HG03378 (cell line): ENCODE data around the gene FYB2.

Source experiments
- ATAC-seq: cut with Tn5 transposase; IDR thresholded peaks from one replicate; pipeline ENCODE4 v1.9.1; 2021; ENCODE audit warnings: mild to moderate bottlenecking, moderate library complexity; ENCODE audit not compliant: unreplicated experiment

FYB2 gene

DNA sequence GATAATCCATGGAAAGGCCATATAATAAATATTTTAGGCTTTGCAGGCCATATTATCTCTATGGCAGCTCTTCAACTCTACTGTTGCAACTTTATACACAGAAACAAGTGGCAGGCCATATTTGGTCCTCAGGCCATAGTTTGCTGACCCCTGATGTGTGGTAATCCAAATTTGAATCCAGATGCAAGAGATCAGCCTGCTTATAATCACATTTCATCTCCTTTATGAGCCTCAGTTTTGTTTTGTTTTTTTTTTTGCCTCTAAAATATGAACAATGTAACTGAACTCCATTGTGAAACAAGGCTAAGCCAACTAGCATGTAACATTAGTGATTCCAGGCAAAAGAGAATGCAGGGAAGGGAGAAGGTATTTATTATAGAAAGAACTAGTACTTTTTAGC is 92.5 kb downstream of the FYB2 start:
- ATAC-seq, result no peak

DNA sequence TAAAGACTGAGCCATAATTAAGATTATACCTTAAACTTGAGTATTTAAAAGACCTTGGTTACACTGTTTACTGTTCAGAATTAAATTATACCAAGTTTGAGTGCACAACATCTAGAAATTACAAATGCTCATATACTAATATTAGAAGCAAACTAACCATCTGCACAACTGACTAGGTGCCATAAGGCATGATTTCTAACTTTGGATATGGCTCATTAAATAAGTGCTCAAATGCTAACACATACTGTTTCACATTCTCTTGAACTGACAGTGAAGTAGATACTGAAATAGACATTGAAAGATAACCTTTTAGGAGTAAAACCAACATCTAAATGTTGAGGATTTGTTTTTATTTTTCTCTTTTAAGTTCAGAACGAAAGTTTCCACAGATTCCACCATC is 100.0 kb downstream of the FYB2 start:
- ATAC-seq, result no peak

DNA sequence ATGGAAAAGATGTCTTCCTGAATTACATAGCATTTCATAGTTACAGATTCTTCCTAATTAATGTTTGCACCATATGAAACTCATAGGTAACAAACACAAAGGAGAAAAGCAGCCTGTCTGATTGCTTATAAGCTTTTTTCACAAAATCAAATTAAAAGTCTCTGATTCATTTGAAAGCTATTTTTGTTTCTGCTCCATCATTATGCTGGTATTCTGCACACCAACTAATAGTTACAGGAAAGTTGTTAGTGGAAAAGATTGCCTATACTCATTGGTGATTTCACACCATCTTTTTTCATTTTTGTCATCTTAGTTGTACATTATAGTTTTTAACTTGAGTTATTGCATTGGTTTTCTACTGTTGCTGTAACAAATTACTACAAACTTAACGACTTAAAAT is 104.0 kb downstream of the FYB2 start:
- no peak for ATAC-seq

DNA sequence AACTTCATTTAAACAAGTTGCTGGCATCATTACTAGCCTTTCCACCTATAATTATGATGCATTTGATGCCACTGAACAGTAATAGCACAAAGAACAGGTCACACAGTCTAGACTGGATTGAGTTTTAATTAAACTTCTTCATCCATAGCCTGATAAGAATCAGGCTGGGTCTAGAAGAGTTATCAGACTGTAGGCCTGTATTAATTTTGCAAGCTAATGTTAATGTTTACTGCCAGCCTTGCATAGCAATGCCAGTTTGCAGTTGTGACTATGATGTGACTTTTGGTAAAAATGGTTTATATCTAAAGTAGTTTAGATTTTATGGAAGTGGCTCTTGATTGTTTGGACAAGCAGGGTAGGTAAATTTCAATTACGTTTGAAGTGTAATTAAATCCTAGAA is 106.1 kb downstream of the FYB2 start:
- ATAC-seq, result no peak

DNA sequence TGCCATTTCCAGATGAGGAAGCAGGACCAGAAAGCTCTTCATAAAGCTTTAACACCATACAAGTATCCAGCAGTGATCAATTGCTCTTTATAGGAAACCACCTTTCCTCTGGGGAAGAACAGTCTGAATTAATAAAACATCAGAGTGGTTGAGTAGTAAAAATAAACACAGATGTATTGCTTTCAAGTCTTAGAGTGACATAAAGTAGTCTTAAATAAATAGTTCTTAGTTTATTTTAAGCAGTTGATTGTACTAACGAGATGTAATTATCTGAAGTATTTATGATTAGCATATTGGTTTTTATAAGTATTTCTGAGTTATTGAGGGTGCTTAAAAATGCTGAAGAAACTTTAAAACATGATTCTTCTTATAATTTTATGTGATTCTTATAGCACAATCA is 107.1 kb downstream of the FYB2 start:
- ATAC-seq, result no peak

DNA sequence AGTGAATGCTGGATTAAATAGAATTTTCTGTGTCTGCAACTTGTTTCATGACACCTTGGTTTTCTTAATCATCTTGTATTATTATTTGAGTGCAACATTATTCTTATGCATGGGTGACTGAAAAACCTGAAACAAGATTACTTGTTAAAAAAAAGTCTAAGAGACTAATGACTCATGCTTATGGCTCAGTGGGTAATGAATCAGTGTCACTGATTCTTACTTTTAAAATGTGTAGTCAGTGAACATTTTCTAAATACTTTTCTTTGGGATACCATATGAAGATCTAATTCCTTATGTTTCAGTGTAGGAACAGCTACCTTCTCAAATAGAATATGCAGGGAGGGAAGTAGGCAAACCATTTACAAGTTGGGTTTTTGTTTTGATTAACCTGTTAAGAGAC is 108.6 kb downstream of the FYB2 start:
- no peak for ATAC-seq

DNA sequence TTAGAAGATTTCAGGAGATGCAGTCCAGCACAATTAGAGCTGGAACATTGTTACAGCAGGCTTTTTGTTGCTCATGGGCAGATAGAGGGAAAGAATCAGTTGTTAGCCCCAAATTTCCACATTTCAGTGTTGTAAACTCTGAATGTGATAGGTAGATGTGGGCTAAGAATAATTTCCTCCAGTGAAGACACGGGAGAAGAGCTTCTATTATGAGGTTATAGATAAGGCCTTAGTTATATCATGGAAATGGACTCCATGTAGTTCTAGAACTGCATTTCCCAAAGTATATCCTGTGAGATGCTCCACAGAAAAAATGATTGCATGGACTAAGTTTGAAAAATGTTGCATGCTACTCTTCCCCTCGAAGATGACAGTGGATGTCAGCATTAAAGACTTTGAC is 109.2 kb downstream of the FYB2 start:
- no peak for ATAC-seq

DNA sequence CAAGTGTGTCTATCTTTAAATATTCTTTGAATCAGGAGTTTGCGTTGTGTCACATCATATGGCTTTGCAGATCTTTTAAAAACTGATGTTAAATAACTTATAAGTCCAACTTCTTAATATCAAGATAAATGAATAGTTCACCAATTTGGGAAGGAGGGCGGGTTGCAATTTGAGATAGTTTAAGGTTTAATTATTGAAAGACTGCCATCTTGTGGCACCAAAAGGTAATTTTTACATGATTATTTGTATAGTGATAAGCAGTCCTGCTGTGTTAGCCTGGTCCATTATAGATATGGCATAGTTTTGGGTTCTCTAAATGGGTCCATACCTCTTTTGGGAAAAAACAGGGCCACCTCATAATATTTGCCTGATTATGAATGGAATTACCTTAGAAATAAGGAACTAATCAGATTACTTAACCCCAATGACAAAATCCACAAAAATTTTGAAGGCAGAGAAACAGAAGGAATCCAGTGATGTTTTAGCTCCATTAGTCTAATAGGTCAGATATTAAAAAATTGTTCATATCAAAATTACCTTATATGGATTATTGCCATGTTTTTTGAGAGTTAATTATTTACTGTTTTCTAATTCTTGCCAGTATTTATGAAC is 109.8 kb downstream of the FYB2 start:
- ATAC-seq, result peak; percentile 59

DNA sequence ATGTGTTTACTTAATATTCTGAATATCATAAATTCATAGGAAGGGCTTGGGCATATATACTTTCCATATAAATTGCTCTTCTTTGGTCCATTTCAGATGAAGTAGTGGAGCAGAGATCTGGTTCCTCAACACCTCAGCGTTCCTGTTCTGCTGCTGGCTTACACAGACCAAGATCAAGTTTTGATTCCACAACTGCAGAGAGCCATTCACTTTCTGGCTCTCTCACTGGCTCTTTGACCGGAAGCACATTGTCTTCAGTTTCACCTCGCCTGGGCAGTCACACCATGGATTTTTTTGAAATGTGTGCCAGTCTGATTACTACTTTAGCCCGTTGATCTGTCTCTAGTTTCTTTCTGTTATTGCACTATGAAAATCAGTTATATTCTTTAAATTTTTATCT is 111.8 kb downstream of the FYB2 start:
- ATAC-seq, result no peak

DNA sequence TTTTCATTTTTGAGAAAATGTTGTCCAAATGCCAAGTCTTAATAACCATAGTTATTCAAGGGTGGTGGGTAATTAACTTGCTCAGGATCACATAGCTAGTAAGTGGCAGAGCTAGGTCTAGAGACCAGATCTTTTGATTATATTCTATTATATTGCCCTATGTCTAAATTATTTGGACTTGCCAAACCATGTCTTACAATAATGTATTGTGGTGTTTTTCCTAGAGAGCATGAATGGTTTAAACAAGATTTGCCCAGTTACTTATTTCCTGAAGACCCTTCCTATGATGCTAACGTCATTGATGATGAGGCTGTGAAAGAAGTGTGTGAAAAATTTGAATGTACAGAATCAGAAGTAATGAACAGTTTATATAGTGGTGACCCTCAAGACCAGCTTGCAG is 115.5 kb downstream of the FYB2 start:
- ATAC-seq, result no peak

DNA sequence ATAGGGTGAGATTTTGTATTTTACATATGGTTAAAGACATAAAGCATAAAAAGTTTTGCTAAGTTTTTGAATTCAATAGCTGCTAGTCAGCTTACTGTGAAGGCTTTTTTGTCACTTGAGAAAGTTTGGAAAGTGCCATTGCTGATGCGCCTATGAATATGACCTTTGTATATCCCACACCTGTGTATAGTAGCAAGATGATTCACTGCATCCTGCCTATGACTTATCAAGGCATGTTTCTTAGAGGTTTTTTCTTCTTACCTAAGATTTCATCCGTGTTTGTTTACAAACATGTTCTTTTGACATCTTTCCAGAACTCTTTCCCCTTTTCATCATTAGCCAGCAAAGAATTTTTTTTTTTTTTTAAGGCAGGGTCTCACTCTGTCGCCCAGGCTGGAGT is 122.5 kb downstream of the FYB2 start:
- ATAC-seq, result no peak

DNA sequence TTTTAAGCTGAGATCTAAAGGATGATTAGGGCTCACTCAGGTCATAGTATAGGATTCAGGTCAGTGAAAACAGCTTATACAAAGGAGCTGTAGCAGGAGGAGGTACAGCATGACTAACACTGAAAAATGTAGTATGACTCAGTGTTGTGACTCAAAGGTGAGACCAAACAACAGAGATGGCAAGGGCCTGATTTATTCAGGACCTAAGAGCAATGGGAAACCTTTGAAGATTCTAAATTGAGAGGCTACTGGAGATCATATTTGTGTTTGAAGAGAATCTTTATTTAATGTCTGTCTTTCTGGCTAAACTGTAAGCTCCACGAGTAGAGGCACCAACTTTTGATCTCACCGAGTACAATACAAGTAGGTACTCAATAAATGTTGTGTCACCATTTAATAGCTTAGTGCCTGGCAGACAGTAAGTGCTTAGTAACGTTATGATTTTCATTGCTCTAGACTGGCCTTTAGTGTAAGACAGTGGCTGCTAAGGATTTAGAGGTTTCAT is 130.6 kb downstream of the FYB2 start:
- ATAC-seq, result no peak

DNA sequence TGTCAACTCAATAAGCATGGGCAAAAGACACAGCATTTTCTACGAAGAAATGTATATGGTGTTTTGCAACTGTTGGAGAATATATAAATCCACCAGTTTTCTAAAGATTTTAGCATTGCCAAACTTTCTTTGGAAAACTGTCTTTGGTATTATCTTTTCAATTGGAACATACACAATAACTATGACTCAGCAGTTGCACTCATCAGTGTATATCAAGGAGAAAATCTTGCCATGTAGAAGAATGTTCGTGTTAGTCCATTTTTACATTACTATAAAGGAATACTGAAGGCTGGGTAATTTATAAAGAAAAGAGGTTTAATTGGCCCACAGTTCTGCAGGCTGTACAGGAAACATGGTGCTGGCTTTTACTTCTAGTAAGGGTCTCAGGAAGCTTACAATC is 133.0 kb downstream of the FYB2 start:
- no peak for ATAC-seq

DNA sequence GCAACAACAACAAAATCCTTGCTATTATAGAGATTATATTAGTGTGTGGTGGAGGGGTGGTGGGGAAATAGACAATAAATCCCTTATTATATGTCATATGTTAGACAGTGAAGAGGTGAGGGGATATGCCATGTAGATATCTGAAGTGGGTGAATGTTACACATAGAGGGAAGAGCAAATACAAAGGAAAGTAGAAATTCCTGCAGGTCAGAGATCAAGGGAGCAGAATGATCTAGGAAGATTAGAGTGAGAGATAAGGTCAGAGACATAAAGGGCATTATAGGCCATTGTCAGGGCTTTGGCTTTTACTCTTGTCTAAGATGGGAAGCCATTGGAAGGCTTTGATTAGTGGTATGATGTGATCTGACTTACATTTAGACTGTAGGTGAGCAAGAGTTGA is 135.6 kb downstream of the FYB2 start:
- ATAC-seq, result no peak

DNA sequence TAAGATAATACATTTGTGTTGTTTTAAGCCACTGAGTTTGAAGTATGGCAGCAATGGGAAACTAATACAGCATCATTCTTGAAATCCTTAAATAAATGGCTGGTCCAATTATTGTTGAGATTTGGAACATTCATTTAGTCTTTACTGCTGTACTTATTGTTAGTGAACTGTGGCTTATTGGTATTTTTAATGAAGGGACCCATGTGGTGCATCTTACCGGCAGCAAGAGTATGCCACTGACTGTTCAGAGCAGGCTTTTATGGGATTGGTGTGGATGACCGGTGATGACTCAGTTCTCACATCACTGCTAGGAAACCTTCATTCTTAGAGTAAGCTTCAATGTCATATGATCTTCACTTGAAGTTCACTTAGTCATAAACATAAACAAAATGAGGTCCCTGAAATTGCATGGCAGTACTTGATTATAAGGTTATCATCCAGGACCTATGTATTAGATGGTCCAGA is 142.6 kb downstream of the FYB2 start:
- ATAC-seq, result no peak

DNA sequence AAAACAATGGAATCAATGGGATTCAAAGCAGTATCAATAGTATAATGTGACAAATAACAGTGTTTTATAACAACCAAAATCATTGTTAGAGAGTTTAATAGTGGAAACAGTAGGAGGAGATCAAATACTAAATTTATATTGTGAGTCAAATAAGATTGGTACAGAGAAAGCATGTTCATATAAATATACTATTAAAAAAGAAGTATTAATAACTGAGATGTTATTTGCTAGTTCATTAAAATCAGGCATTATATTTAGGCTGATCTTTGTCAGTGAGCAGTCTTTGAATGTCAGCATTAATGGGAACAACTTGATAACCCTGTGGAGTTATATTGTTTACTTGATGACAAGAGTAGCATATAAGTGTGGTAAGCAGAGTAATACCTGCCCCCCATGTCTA is 143.4 kb downstream of the FYB2 start:
- ATAC-seq, result no peak

DNA sequence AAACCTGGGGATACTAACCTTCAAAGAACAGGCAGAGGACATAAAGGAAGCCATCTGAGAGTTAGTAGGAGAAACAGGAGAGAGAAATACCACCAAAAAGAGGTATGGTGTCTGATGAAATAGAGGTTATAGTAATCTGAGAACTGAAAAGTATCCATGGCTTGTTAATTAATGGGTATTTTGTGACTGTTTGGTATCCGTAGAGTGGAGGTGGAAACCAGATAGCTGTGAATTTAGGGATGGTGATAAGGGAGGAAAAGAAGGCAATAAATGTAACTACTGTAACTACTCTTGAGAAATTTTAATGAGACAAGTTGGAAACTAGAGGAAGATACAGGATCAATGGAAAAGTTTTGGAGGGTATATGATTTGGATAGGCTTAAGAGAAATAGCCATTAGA is 146.6 kb downstream of the FYB2 start:
- no peak for ATAC-seq

DNA sequence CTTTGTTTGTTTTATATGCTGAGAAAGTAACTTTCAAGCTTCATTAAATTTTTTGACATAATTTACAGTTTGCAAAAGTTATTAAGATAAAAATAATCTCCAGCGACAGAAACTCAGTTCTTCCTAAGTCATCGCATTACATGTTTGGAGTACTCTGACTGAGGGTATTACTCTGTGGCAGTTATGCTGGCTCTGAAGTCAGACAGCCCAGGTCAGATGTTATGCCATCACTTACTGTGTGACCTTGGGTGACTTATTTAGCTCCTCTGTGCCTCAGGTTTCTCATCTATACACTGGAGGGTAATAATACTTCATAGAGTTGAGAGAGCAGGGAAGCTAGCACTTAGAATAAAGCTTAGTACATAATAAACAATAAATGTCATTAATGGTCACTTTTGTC is 147.7 kb downstream of the FYB2 start:
- ATAC-seq, result no peak

DNA sequence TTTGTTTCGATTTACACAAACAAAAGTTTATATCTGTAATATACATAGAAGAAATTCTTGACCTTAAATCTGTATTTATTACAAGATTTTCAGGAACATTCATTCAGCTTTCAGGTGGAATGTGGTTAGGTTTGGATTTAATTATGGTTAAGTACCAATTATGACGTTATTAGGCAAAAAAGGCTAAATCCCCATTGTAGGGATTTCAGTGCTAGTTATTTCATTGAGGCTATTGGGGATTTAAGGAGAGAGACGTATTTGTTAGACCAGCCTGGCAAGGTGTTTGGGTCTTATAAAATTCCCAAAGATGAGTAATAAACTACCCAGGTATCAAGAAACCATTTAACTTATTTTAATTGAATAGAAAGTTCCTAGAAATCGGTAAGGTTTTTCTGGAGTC is 148.1 kb downstream of the FYB2 start:
- no peak for ATAC-seq

DNA sequence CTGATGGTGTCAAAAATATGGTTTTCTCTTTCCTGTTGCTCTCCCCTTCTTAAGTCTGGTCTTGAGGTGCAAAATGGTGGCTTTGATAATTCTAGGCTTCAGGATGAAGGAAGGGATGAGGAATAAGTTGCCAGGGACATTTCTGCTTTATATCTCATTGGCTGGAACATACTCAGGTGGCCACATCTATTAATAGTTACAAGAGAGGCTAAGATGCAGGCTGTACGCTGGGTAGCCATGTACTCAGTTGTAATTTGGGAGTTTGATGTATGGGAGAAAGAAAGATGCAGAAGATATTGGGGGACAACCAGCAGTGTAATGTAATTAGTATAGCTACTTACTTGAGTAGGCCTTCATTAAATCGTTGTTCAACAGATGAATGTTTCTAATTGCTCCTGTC is 148.9 kb downstream of the FYB2 start:
- no peak for ATAC-seq
